HG03095 (cell line): Measurements from ENCODE around the gene TRPV3.
"Not testable (repeated sequence)": the region's sequence is repeated elsewhere in the genome, so short reads cannot be mapped to it uniquely, and the experiment has no call there.

Source experiments
- ATAC-seq: cut with Tn5 transposase; IDR thresholded peaks from one replicate; pipeline ENCODE4 v1.9.1; 2021; ENCODE audit warnings: moderate library complexity; ENCODE audit not compliant: unreplicated experiment

TRPV3 gene

GRCh38 chr17:3574231-3574630, 16.6 kb upstream of the TRPV3 start:
- no peak for ATAC-seq

DNA sequence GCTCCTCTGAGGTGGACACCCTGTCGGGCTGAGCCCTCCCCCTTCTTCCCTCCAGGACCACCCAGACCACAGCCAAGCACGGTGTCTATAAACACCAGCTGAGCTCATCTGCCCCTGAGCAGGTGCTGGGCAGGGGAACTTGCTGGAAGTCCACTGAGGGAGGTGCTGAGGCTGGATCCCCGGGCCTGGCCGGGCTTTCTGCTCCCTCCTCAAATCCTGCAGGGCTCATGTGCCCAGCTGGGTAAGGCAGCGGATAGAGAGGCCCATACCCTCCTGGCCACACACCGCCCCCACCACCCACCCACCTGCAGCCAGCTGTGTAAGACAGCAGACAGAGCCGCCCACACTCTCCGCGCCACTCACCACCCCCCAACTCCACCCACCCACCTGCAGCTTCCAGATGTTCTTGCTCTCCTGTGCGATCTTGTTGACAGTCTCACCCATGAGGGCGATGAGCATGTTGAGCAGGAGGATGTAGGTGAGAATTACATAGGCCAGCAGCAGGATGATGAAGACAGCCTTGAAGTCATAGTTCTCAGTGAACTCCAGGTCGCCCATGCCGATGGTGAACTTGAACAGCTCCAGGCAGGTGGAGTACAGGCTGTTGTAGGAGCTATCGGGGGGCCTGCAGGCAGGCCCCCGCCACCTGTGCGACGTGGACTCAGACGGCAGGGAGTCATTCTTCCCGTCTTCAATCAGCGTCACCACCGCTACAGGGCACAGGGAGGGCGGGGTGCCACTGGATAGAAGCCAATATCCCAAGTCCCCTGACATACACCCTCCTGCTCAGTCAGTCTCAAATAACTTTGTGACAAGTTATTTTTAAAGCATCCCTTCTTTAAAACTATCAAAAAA, 15.9 kb upstream of the TRPV3 start:
- no peak for ATAC-seq

GRCh38 chr17:3572231-3572630, 14.6 kb upstream of the TRPV3 start:
- no peak for ATAC-seq

- ATAC-seq, result no peak
These were observed 13.7 kb upstream of the TRPV3 start for GRCh38 chr17:3571043-3571900.

DNA sequence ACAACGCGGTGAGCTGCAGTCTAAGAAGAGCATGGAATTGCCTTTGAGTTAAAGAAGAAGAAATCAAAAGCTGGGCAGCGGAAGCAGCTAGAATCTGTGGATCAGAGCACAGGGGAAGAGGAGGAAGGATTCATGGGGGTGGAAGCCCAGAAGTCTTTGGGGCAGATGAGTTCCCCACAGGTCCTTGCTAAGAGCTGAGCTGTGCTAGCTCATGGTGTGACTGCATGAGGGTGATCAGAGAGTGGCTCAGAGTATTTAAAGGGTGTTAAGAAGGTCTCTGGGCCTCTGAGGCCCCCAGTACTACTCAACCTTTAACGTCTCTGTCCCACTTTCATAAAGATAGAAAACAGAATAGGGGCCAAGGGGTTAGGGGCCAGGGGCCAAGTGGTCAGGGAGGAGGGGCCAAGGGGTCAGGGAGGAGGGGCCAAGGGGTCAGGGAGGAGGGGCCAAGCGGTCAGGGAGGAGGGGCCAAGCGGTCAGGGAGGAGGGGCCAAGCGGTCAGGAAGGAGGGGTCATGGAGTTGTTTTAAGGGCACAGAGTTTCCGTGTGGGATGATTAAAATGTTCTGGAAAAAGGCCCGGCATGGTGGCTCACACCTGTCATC, 12.0 kb upstream of the TRPV3 start:
- no peak for ATAC-seq

DNA sequence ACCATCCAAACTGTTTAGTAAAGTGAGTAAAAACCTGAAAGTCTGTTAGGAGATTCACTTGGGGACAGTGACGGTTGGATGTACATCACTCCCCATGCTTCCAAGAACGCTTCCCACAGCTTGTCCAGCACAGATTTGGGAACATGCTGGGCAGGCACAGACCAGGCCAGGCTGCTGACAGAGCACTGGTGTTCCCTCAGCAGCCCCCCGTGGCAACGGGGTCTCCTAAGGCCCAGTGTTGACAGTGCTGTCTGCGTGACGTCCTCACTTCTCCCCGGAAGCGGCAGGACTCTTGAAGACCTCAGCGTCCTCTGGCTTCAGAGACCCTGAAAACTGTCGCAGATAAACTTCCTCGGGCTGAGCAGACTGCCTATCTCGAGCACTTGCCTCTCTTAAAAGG, 8.9 kb upstream of the TRPV3 start:
- ATAC-seq, result no peak

- ATAC-seq, result no peak
These were observed 7.5 kb upstream of the TRPV3 start for GRCh38 chr17:3565143-3565542.

DNA sequence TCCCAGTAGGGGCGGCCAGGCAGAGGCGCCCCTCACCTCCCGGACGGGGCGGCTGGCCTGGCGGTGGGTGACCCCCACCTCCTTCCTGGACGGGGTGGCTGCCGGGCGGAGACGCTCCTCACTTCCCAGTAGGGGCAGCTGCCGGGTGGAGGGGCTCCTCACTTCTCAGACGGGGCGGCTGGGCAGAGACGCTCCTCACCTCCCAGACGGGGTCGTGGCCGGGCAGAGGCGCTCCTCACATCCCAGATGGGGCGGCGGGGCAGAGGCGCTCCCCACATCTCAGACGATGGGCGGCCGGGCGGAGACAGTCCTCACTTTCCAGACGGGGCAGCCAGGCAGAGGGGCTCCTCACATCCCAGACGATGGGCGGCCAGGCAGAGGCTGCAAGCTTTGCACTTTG, 6.6 kb upstream of the TRPV3 start:
- not testable (repeated sequence) for ATAC-seq

GRCh38 chr17:3559270-3559645, 1.6 kb upstream of the TRPV3 start:
- no peak for ATAC-seq

DNA sequence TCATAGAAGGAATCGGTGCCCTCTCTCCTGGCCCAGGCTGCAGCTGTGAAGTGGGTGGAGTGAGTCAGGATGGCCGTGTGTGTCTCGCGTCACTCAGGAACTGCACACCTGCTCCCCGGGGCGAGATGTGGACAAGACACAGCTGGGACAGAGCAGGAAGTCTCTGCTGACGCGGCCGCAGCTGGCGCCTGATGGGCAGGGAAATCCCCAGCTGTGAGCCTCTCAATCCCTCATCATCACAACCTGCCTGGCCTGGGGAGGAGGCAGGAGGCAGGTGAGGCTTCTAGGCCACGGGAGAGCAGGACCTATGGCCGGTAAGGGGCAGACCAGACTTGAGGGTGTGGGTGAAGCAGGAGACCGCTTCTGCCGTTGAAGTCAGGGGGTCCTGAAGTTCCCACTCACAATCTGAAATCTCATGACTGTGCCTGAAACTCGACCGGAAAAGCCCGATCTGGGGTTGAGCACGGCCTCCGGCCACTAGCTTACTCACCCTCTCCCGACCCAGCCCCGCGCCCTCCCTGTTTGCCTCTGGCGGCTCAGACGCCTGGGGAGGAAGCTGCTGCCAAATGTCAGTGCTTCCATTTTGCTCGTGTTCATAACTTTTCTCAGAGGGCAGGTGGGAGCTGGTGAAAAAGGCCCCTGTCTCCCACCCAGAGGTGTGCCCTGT, 1.1 kb upstream of the TRPV3 start:
- peak; percentile 60 for ATAC-seq

DNA sequence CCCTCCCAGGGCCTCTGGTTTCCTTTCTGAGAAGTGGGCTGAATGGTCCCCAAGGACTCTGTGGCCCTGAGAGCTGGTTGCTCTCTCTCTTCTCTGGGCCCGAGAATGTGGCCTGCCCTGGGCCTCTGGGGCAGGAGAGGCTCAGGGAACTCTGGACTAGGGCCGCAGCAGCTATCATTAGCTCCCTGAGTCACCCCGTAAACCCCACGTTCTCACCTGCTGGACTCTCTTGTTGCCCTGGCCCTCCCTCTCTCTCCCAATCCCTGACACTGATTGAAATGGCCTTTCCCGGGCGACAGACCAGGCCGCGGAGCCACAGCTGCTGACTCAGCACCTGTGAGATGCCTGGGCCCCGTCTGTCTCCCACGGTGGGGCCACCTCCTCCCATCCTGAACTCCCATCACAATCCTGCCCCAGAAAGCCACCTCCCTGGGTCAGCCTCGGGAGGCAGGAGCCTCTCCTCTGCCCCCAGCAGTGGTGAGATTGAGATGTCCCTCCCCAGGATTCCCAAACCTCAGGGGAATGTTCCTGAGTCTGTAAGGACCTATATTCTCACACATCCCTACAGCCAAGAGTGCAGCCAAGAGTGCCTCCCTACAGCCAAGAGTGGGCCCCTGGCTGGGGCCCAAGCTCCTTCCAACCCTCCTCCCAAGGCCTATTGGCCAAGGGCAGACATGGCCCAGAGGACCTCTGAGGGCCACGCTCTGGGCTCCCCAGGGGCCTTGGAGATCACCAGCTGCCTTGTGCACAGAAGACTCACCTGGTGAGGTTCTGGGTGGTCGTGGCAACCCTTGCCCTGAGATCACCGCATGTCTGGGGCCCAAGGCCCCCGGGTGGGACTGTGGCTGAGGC, 470 bp downstream of the TRPV3 start:
- no peak for ATAC-seq

GRCh38 chr17:3556239-3556915, 1.2 kb downstream of the TRPV3 start:
- ATAC-seq, result no peak

GRCh38 chr17:3555189-3555796, 2.3 kb downstream of the TRPV3 start:
- ATAC-seq, result no peak

DNA sequence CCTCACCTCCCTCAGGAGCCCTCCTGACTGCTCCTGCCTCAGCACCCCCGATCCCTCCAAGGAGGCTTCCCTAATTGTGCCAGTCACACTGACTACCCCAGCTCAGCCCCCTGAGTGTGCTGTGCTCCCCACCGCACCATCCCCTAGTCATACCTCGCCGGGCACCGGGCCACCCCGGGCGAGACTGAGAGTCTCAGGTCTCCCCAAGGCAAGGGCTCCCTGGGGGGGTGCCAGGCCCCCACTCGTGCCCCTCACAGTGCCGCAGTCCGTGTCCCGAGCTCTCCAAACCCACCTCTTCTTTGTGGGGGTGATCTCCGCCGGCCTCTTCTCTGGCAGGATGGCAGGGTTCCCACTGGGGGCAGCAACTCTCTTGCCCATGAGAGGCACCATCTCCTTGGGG, 3.2 kb downstream of the TRPV3 start:
- no peak for ATAC-seq

GRCh38 chr17:3553419-3554401, 3.9 kb downstream of the TRPV3 start:
- ATAC-seq, result no peak

DNA sequence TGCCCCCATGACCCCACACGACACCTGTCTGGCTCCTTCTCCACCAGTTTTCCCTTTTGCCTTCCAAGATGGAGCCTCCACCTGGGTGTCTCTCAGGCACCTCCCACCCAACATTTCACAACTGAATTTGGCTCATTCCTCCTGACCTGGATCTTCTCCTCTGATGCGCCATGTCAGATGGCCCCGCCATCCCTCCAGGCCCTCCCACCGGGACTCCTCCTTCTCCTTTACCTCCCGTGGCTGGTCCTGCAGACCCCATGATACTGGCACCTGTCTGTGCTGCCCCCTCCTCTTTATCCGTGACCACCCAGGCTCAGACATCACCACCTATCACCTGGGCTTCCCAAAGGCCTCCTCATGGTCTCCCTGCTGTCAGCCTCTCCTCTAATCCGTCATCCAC, 4.7 kb downstream of the TRPV3 start:
- ATAC-seq, result no peak

DNA sequence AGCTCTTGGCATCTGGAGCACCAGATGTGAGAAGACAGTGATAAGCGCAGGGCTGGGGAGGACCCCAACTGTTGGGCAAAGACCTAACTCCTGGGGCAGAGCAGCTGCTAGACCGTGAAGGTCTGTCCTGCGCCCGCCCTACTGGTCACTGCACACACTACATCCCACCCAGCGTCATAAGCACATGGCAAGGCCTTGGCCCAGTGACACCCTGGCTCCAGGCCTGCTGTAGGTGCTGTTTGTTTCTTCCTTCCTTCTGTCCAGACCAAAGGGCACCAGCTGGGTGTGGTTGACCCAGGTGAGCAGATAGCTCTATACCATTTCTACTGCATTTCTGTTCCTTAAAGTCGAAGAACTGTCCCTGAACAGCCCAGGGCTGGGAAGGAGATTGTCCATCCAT, 6.4 kb downstream of the TRPV3 start:
- ATAC-seq, result no peak

- ATAC-seq, result no peak
These were observed 7.9 kb downstream of the TRPV3 start for GRCh38 chr17:3549610-3550162.
